HepG2 (cell line): ENCODE data around the gene SFI1.
A peak's percentile ranks its signal among the peaks of the same experiment; 100 is the strongest.

Experiments
- ATF7 ChIP-seq, 2 experiments: fragments of 450-650 bp in 1 of 2; sonication (generic) in 1 of 2; formaldehyde crosslinking in 1 of 2; IDR thresholded peaks; 2 replicates each; pipeline versions ENCODE4 v1.4.0 to v1.6.1; 2016 to 2020; ENCODE audit warnings: antibody characterized with exemption in 1 of 2, mild to moderate bottlenecking in 1 of 2, missing genetic modification reagents in 1 of 2
- FOXJ3 ChIP-seq: sonication (generic); formaldehyde crosslinking; IDR thresholded peaks from 2 replicates; pipeline ENCODE4 v1.4.0; 2020; ENCODE audit warnings: missing genetic modification reagents, mild to moderate bottlenecking, borderline replicate concordance
- HOXA5 ChIP-seq: sonication (generic); formaldehyde crosslinking; IDR thresholded peaks from 2 replicates; pipeline ENCODE4 v1.4.0; 2020; ENCODE audit warnings: missing genetic modification reagents
- POLR2AphosphoS5 ChIP-seq: IDR thresholded peaks from 2 replicates; pipeline ENCODE4 v1.6.1; 2012; ENCODE audit warnings: low read depth, low read length
- SAP130 ChIP-seq: IDR thresholded peaks from 2 replicates; pipeline ENCODE4 v1.6.1; 2016; ENCODE audit warnings: low read depth
- ZFP37 ChIP-seq: sonication (generic); formaldehyde crosslinking; IDR thresholded peaks from 2 replicates; pipeline ENCODE4 v1.4.0; 2020; ENCODE audit warnings: missing genetic modification reagents, borderline replicate concordance
- ZNF138 ChIP-seq: sonication (generic); formaldehyde crosslinking; IDR thresholded peaks from 2 replicates; pipeline ENCODE4 v1.5.0; 2020; ENCODE audit warnings: mild to moderate bottlenecking, low read depth, missing genetic modification reagents
- ZNF24 ChIP-seq: fragments of 450-650 bp; IDR thresholded peaks from 2 replicates; pipeline ENCODE4 v1.6.1; 2017; ENCODE audit warnings: antibody characterized with exemption, mild to moderate bottlenecking
- ZNF274 ChIP-seq: sonication (generic); formaldehyde crosslinking; IDR thresholded peaks from 2 replicates; pipeline ENCODE4 v1.5.1; 2020; ENCODE audit warnings: mild to moderate bottlenecking, missing genetic modification reagents
- TF ChIP-seq, protein P1 (sequence below): sonication (generic); formaldehyde crosslinking; IDR thresholded peaks from 2 replicates; pipeline ENCODE4 v1.4.0; 2020; ENCODE audit warnings: mild to moderate bottlenecking, missing genetic modification reagents, borderline replicate concordance
- TF ChIP-seq, protein P2 (sequence below): sonication (generic); formaldehyde crosslinking; IDR thresholded peaks from 2 replicates; pipeline ENCODE4 v1.5.0; 2020; ENCODE audit warnings: mild to moderate bottlenecking, missing genetic modification reagents, moderate library complexity

DNA sequence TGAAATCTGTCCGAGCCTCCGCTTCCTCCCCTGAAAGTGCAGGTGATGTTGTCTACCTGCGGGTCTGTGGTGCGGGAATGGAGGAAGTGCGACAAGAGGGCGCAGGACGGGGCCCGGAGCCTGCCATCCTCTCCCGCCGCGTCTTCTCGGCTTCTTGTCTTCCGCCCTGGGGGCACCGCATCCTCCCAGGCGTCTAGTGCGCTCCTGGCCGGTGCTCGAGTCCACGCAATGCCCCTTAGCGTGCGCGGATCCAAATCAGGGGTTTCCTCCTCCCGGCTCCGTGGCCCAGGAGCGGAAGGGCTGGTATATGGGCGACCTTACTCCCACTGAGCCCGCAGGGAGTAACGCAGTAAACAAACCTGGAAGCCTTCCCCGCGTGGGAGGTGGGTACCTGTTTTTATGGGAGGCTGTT lies 405 bp downstream of the SFI1 start:
- TF ChIP-seq ZNF274 (CRISPR knock-in tag) (no peak), SAP130 (CRISPR knock-in tag) (no peak), POLR2AphosphoS5 (no peak), ATF7 (IDR thresholded peaks at IDR 0.05) (no peak), ATF7 (CRISPR knock-in tag; IDR thresholded peaks at IDR 0.05) (0 out of 2 replicates have a peak, but pooled peaks have one; percentile 25), FOXJ3 (no peak), HOXA5 (CRISPR knock-in tag) (no peak), ZFP37 (CRISPR knock-in tag) (0 out of 2 replicates have a peak, but pooled peaks have one; percentile 11), ZNF24 (no peak), ZNF138 (CRISPR knock-in tag) (no peak)
- TF ChIP-seq, protein P1, sequence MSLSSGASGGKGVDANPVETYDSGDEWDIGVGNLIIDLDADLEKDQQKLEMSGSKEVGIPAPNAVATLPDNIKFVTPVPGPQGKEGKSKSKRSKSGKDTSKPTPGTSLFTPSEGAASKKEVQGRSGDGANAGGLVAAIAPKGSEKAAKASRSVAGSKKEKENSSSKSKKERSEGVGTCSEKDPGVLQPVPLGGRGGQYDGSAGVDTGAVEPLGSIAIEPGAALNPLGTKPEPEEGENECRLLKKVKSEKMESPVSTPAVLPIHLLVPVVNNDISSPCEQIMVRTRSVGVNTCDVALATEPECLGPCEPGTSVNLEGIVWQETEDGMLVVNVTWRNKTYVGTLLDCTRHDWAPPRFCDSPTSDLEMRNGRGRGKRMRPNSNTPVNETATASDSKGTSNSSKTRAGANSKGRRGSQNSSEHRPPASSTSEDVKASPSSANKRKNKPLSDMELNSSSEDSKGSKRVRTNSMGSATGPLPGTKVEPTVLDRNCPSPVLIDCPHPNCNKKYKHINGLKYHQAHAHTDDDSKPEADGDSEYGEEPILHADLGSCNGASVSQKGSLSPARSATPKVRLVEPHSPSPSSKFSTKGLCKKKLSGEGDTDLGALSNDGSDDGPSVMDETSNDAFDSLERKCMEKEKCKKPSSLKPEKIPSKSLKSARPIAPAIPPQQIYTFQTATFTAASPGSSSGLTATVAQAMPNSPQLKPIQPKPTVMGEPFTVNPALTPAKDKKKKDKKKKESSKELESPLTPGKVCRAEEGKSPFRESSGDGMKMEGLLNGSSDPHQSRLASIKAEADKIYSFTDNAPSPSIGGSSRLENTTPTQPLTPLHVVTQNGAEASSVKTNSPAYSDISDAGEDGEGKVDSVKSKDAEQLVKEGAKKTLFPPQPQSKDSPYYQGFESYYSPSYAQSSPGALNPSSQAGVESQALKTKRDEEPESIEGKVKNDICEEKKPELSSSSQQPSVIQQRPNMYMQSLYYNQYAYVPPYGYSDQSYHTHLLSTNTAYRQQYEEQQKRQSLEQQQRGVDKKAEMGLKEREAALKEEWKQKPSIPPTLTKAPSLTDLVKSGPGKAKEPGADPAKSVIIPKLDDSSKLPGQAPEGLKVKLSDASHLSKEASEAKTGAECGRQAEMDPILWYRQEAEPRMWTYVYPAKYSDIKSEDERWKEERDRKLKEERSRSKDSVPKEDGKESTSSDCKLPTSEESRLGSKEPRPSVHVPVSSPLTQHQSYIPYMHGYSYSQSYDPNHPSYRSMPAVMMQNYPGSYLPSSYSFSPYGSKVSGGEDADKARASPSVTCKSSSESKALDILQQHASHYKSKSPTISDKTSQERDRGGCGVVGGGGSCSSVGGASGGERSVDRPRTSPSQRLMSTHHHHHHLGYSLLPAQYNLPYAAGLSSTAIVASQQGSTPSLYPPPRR (CRISPR knock-in tag), result no peak
- TF ChIP-seq, protein P2, sequence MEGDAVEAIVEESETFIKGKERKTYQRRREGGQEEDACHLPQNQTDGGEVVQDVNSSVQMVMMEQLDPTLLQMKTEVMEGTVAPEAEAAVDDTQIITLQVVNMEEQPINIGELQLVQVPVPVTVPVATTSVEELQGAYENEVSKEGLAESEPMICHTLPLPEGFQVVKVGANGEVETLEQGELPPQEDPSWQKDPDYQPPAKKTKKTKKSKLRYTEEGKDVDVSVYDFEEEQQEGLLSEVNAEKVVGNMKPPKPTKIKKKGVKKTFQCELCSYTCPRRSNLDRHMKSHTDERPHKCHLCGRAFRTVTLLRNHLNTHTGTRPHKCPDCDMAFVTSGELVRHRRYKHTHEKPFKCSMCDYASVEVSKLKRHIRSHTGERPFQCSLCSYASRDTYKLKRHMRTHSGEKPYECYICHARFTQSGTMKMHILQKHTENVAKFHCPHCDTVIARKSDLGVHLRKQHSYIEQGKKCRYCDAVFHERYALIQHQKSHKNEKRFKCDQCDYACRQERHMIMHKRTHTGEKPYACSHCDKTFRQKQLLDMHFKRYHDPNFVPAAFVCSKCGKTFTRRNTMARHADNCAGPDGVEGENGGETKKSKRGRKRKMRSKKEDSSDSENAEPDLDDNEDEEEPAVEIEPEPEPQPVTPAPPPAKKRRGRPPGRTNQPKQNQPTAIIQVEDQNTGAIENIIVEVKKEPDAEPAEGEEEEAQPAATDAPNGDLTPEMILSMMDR (CRISPR knock-in tag), result no peak
